Testis (tissue), 3 donors: ENCODE measurements around the gene RALGPS2. TPM values are rescaled to one million over a fixed set of nuclear protein-coding genes. Genes with fewer than 3 reads are reported as not detected.

Source experiments
- DNase-seq: peaks from one replicate; pipeline ENCODE4 v3.0.0-alpha.2; 2019
- H3K27ac ChIP-seq, 2 donors: fragments of 200-600 bp; sonication (generic); one replicate each; pipeline ENCODE4 v1.5.1; 2019
- H3K27me3 ChIP-seq: fragments of 200-600 bp; sonication (generic); one replicate; pipeline ENCODE4 v1.5.1; 2019
- H3K36me3 ChIP-seq: fragments of 200-600 bp; sonication (generic); one replicate; pipeline ENCODE4 v1.5.1; 2017; ENCODE audit warnings: low read depth; ENCODE audit errors: missing control alignments
- H3K4me1 ChIP-seq: fragments of 200-600 bp; sonication (generic); one replicate; pipeline ENCODE4 v1.5.1; 2019
- H3K4me3 ChIP-seq, 2 donors: fragments of 200-600 bp; sonication (generic); one replicate each; pipeline ENCODE4 v1.5.1; 2017 to 2019
- H3K9me3 ChIP-seq: fragments of 200-600 bp; sonication (generic); one replicate; pipeline ENCODE4 v1.5.1; 2017
- CTCF ChIP-seq, 3 experiments: fragments of 450-650 bp in 2 of 3; fragments of 200-600 bp in 1 of 3; sonication (generic) in 1 of 3; IDR thresholded peaks; one replicate each; pipeline ENCODE4 v1.5.1; 2016 to 2019; ENCODE audit warnings: antibody characterized with exemption in 3 of 3, mild to moderate bottlenecking in 2 of 3, moderate library complexity in 1 of 3
- POLR2A ChIP-seq: fragments of 450-650 bp; IDR thresholded peaks from one replicate; pipeline ENCODE4 v1.6.1; 2017; ENCODE audit warnings: antibody characterized with exemption, mild to moderate bottlenecking, moderate library complexity
- WGBS, 2 donors: methylation state at CpG; one replicate each; pipeline ENCODE4 v1.1.5; 2018; 5-methylcytosine and 5-hydroxymethylcytosine counted together
- intact Hi-C: fragments of 100-400 bp; cut with DNase I; formaldehyde crosslinking; loops from one replicate; pipeline ENCODE4 v1.15.1; 2023; ENCODE audit warnings: low total_unique reads
- microRNA-seq, 2 donors: library from miRNA; unstranded; fragments of <30 nt; microRNA quantifications; one replicate each; pipeline ENCODE4, GENCODE V29; 2016; ENCODE audit warnings: borderline number of aligned reads in 2 of 2, borderline replicate concordance in 1 of 2
- polyA plus RNA-seq: library from polyadenylated mRNA; stranded (reverse); fragments of 350-450 nt; fragmentation: Illumina TruSeq; extraction: RNeasy Lipid Tissue Mini Kit (QIAGEN cat#74804); gene quantifications from one replicate; pipeline ENCODE4 v1.2.3, GENCODE V29; 2014; ENCODE audit warnings: low read depth, low replicate concordance; ENCODE audit not compliant: insufficient read depth
- small RNA-seq, 2 donors: library from RNA; depleted of rRNA; stranded (forward); fragments of <200 nt; gene quantifications; one replicate each; pipeline ENCODE3, GENCODE V24; 2016
- total RNA-seq, 2 donors: library from RNA; depleted of rRNA; stranded (reverse); fragments of >200 nt; gene quantifications; one replicate each; pipeline ENCODE4 v1.2.3, GENCODE V29; 2016

Gene RALGPS2
- total and polyA plus RNA-seq, 3 donors from 2014 or later = 56.3 to 224 (median 78.6) TPM

- Histone ChIP-seq H3K27me3 (no peaks in the 10 kb centered on the region), H3K4me3 (no peak overlapping the region), H3K9me3 (no peaks in the 10 kb centered on the region), H3K27ac (no peak overlapping the region), H3K36me3 (no peaks in the 10 kb centered on the region), H3K4me1 (peaks cover 4% of the 10 kb centered on the region)
- TF ChIP-seq CTCF (IDR thresholded peaks at IDR 0.05) (no peak), POLR2A (no peak)
- intact Hi-C loops = no loop called here
- DNase-seq = no peak
These were observed 241.3 kb downstream of the RALGPS2 start for GRCh38 chr1:178966312-178966711.

- WGBS, 2 donors = 96 to 98% methylated on average over 9 of the region's 9 CpGs
- intact Hi-C loops = no loop called here
These were observed 244.4 kb downstream of the RALGPS2 start for GRCh38 chr1:178969226-178969987.

GRCh38 chr1:178970184-178970583 is 245.1 kb downstream of the RALGPS2 start:
- TF ChIP-seq POLR2A (no peak), CTCF (IDR thresholded peaks at IDR 0.05) (no peak)
- H3K27ac ChIP-seq = no peak overlapping the region
- no peak overlapping the region for H3K4me3 ChIP-seq
- intact Hi-C loops = no loop called here
- H3K9me3 ChIP-seq = no peaks in the 10 kb centered on the region
- no peak for DNase-seq
- WGBS, 2 donors = 59 to 60% methylated on average over 5 of the region's 5 CpGs
- no peaks in the 10 kb centered on the region for H3K27me3 ChIP-seq
- no peaks in the 10 kb centered on the region for H3K36me3 ChIP-seq
- H3K4me1 ChIP-seq = no peaks in the 10 kb centered on the region

More at GRCh38 chr1:178969226-178969987, 244.4 kb downstream of the RALGPS2 start:
- H3K9me3 ChIP-seq = no peaks in the 10 kb centered on the region
- no peak overlapping the region for H3K27ac ChIP-seq
- no peaks in the 10 kb centered on the region for H3K27me3 ChIP-seq
- TF ChIP-seq POLR2A = no peak
- no peak for TF ChIP-seq CTCF (IDR thresholded peaks at IDR 0.05)
- DNase-seq = no peak
- no peaks in the 10 kb centered on the region for H3K4me1 ChIP-seq
- no peaks in the 10 kb centered on the region for H3K36me3 ChIP-seq
- no peak overlapping the region for H3K4me3 ChIP-seq

Small RNAs within 50 kb of the gene (microRNA-seq; reads per million reads assigned to microRNA genes)
- gene MIR4424 = 0 to 0.70 reads per million in 2 donors

Small RNAs within 50 kb of the gene (small RNA-seq; reads per million reads assigned to genes)
- gene MIR4424 (0 reads per million in 2 donors), gene RF00092 (0 reads per million in 2 donors)

Other genes with a start within 250 kb of the RALGPS2 start
- gene CLEC20A, start 228.3 kb upstream of the RALGPS2 start, total RNA-seq = 1 to 10 TPM; 1.1 to 6.1 TPM
- gene CLEC20A, start 228.3 kb upstream of the RALGPS2 start, polyA plus RNA-seq = 7.5 TPM
- 10 to 100 TPM; 32.1 to 69.9 TPM for gene TEX35, start 212.1 kb upstream of the RALGPS2 start, total RNA-seq
- 131 TPM for gene TEX35, start 212.1 kb upstream of the RALGPS2 start, polyA plus RNA-seq
- gene ANGPTL1, start 145.8 kb downstream of the RALGPS2 start, total RNA-seq = 10 to 100 TPM in 1 of 2 donors, 1 to 10 TPM in 1; 5.0 to 14.7 TPM
- 18.4 TPM for gene ANGPTL1, start 145.8 kb downstream of the RALGPS2 start, polyA plus RNA-seq